A673 (cell line): ENCODE results near the gene PYGB. TPM values are rescaled to one million over a fixed set of nuclear protein-coding genes. Genes with fewer than 3 reads are reported as not detected.

Experiments
- BruUV-seq: library from RNA; stranded (reverse); fragments of 400-500 nt; replicated peaks from 2 replicates; lab custom pipeline; 2021; lab: Mats Ljungman, UMichigan
- CTCF ChIA-PET: fragments of 300-600 bp; sonication (Branson Sonifier 250); formaldehyde crosslinking; loops from one replicate; lab custom pipeline; 2022; ENCODE audit warnings: antibody characterized with exemption; lab: Charles Lee
- POLR2A ChIA-PET: fragments of 300-600 bp; sonication (Branson Sonifier 250); formaldehyde crosslinking; loops from one replicate; lab custom pipeline; 2022; ENCODE audit warnings: antibody characterized with exemption; ENCODE audit not compliant: low non-redundant PET; lab: Charles Lee
- DNase-seq: peaks from one replicate; pipeline ENCODE4 v3.0.0-alpha.2; 2015; ENCODE audit warnings: low spot score
- H3K27ac ChIP-seq: fragments of 200-600 bp; sonication (generic); 2 replicates; pipeline ENCODE4 v1.5.1; 2016; ENCODE audit warnings: mixed run types, low read depth, mild to moderate bottlenecking, mixed read lengths, antibody characterized with exemption, low read length; ENCODE audit not compliant: poor library complexity, severe bottlenecking
- H3K27me3 ChIP-seq: fragments of 200-600 bp; sonication (generic); replicated peaks from 2 replicates; pipeline ENCODE4 v1.6.1; 2017; ENCODE audit warnings: mixed run types, low read depth, mild to moderate bottlenecking, mixed read lengths, antibody characterized with exemption, low read length; ENCODE audit not compliant: insufficient read depth, poor library complexity
- H3K36me3 ChIP-seq: fragments of 200-600 bp; sonication (generic); 2 replicates; pipeline ENCODE4 v1.6.1; 2016; ENCODE audit warnings: mixed run types, mild to moderate bottlenecking, mixed read lengths, antibody characterized with exemption, low read length; ENCODE audit not compliant: insufficient read depth, poor library complexity, severe bottlenecking
- H3K4me1 ChIP-seq: fragments of 200-600 bp; sonication (generic); 2 replicates; pipeline ENCODE4 v1.6.1; 2017; ENCODE audit warnings: mixed run types, mild to moderate bottlenecking, mixed read lengths, antibody characterized with exemption, low read length; ENCODE audit not compliant: insufficient read depth, poor library complexity, severe bottlenecking
- H3K4me3 ChIP-seq: fragments of 200-600 bp; sonication (generic); 2 replicates; pipeline ENCODE4 v1.5.1; 2016; ENCODE audit warnings: low read depth, mixed run types, mild to moderate bottlenecking, mixed read lengths, low read length; ENCODE audit not compliant: poor library complexity, severe bottlenecking
- H3K9me3 ChIP-seq: fragments of 200-600 bp; sonication (generic); 2 replicates; pipeline ENCODE4 v1.6.1; 2016; ENCODE audit warnings: mixed run types, low read depth, mild to moderate bottlenecking, mixed read lengths, antibody characterized with exemption, low read length; ENCODE audit not compliant: poor library complexity, severe bottlenecking
- CTCF ChIP-seq: fragments of 300-800, 200-600 bp; sonication (generic); conservative IDR thresholded peaks from 2 replicates; pipeline ENCODE4 v1.5.1; 2017; ENCODE audit warnings: low read depth, mild to moderate bottlenecking, antibody characterized with exemption, low read length, moderate library complexity, mixed read lengths
- EZH2 ChIP-seq: fragments of 200-600 bp; sonication (generic); IDR thresholded peaks from 2 replicates; pipeline ENCODE4 v1.6.1; 2017; ENCODE audit warnings: borderline replicate concordance, low read depth, mild to moderate bottlenecking, mixed read lengths, antibody characterized with exemption, low read length; ENCODE audit not compliant: poor library complexity, severe bottlenecking
- intact Hi-C: fragments of 100-400 bp; cut with micrococcal nuclease; formaldehyde crosslinking; loops from one replicate; pipeline ENCODE4 v1.10.0; 2022; ENCODE audit not compliant: unreplicated experiment
- total RNA-seq: library from RNA; stranded (reverse); gene quantifications from 2 replicates; pipeline ENCODE4 v1.2.3, GENCODE V29; 2021

The PYGB gene
- total RNA-seq, 1 experiment from 2014 or later: 52.3 TPM

DNA sequence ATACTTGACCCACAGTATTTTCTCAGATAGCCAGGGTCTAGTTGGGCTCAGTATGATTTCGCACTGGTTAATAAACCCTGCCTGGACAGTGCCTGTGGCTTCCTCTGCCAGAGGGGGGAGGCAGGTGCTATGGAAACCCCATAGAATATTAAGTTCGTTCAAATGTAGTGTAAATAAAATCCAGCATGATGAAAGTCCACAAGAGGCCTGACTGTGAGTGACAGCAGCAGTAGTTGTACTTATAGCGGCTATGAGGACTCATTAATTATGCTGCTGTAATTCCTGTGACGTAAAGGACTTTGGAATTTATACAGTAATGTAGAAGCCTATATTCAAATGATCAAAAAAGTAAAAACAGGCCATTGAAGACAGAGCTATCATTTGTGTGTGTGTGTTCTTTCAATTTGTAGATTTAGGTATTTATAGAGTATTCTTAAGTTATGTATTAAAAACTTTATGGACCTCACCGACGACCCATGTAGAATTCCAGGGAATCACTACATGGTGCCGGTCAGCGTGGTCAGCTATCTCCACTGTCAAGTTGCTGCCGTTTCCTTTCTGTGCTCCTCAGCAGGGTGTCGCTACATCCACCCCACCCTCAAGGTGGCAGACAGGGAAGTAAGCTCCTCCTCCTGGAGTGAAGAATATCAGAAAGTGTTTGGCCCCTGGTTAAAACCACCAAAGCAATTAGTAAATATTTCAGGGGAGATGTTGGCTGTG, 10.0 kb downstream of the PYGB start:
- DNase-seq: no peak
- intact Hi-C loops: no loop called here

DNA sequence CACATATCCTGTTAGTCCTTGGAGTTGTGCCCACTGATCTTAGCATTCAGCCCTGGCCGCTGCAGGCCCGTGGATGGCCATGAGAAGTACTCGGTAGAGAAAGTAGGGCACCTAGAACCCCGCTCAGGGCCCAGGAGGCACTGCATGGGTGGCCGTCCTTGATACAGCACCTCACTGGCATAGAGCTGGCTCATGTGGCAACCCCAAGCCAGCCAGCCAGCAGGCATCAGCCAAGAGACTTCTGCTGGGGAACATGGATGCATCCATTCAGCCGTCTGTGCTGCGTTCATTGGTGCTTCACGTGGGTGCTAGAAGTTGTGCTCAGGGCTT, 10.6 kb downstream of the PYGB start:
- no TSS peak for BruUV-seq
- CTCF ChIA-PET: no interaction called here
- no peak overlapping the region for H3K4me3 ChIP-seq
- POLR2A ChIA-PET: interaction anchor here (0.6 kb wide), 1 partner anchor 790 kb away, joined by 3 read pairs; no protein-coding TSS in a partner anchor
- no peak overlapping the region for H3K27ac ChIP-seq
- no peaks in the 10 kb centered on the region for H3K4me1 ChIP-seq
- H3K27me3 ChIP-seq: no peaks in the 10 kb centered on the region
- intact Hi-C loops: no loop called here
- H3K9me3 ChIP-seq: no peaks in the 10 kb centered on the region
- TF ChIP-seq EZH2 (no peak), CTCF (no peak)
- H3K36me3 ChIP-seq: peaks cover 5% of the 10 kb centered on the region
- no peak for DNase-seq

More for the DNA sequence above, 10.0 kb downstream of the PYGB start:
- Histone ChIP-seq H3K9me3 (no peaks in the 10 kb centered on the region), H3K36me3 (peaks cover 5% of the 10 kb centered on the region), H3K4me1 (no peaks in the 10 kb centered on the region), H3K27me3 (no peaks in the 10 kb centered on the region), H3K27ac (no peak overlapping the region), H3K4me3 (no peak overlapping the region)
- no peak for TF ChIP-seq CTCF
- no peak for TF ChIP-seq EZH2
- no TSS peak for BruUV-seq
- POLR2A ChIA-PET: interaction anchor here (0.6 kb wide), 1 partner anchor 790 kb away, joined by 3 read pairs; no protein-coding TSS in a partner anchor
- CTCF ChIA-PET: no interaction called here

- no peak overlapping the region for H3K27ac ChIP-seq
- peaks cover 5% of the 10 kb centered on the region for H3K36me3 ChIP-seq
- CTCF ChIA-PET: no interaction called here
- POLR2A ChIA-PET: no interaction called here
- no TSS peak for BruUV-seq
- H3K4me3 ChIP-seq: no peak overlapping the region
- H3K9me3 ChIP-seq: no peaks in the 10 kb centered on the region
- H3K27me3 ChIP-seq: no peaks in the 10 kb centered on the region
- TF ChIP-seq CTCF: no peak
- TF ChIP-seq EZH2: no peak
- H3K4me1 ChIP-seq: no peaks in the 10 kb centered on the region
- intact Hi-C loops: no loop called here
- DNase-seq: no peak
These were observed 10.9 kb downstream of the PYGB start for GRCh38 chr20:25258828-25259227.
